Measurements from ENCODE around the gene TANGO2.

GRCh38 chr22:20064545-20065262 is 43.8 kb downstream of the TANGO2 start:
- TF ChIP-seq MTA2 (IDR thresholded peaks at IDR 0.05; ENCODE audit: low read depth) = no peak
- TF ChIP-seq MAFF (IDR thresholded peaks at IDR 0.05; ENCODE audit: low read length) = no peak
- no peak for TF ChIP-seq FOXA3 (CRISPR knock-in tag; conservative IDR thresholded peaks at IDR 0.05 in 1 of 2, IDR thresholded peaks at IDR 0.05 in 1 of 2)
- TF ChIP-seq ZNF699 (CRISPR knock-in tag; IDR thresholded peaks at IDR 0.05; ENCODE audit: insufficient replicate concordance) = no peak
- no peak for TF ChIP-seq USF2 (CRISPR knock-in tag; IDR thresholded peaks at IDR 0.05)
- no peak for TF ChIP-seq EP300 (IDR thresholded peaks at IDR 0.05; ENCODE audit: low read length)
- TF ChIP-seq, protein P1, sequence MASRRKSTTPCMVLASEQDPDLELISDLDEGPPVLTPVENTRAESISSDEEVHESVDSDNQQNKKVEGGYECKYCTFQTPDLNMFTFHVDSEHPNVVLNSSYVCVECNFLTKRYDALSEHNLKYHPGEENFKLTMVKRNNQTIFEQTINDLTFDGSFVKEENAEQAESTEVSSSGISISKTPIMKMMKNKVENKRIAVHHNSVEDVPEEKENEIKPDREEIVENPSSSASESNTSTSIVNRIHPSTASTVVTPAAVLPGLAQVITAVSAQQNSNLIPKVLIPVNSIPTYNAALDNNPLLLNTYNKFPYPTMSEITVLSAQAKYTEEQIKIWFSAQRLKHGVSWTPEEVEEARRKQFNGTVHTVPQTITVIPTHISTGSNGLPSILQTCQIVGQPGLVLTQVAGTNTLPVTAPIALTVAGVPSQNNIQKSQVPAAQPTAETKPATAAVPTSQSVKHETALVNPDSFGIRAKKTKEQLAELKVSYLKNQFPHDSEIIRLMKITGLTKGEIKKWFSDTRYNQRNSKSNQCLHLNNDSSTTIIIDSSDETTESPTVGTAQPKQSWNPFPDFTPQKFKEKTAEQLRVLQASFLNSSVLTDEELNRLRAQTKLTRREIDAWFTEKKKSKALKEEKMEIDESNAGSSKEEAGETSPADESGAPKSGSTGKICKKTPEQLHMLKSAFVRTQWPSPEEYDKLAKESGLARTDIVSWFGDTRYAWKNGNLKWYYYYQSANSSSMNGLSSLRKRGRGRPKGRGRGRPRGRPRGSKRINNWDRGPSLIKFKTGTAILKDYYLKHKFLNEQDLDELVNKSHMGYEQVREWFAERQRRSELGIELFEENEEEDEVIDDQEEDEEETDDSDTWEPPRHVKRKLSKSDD (conservative IDR thresholded peaks at IDR 0.05; ENCODE audit: low read length) = no peak
- TF ChIP-seq, protein P2, sequence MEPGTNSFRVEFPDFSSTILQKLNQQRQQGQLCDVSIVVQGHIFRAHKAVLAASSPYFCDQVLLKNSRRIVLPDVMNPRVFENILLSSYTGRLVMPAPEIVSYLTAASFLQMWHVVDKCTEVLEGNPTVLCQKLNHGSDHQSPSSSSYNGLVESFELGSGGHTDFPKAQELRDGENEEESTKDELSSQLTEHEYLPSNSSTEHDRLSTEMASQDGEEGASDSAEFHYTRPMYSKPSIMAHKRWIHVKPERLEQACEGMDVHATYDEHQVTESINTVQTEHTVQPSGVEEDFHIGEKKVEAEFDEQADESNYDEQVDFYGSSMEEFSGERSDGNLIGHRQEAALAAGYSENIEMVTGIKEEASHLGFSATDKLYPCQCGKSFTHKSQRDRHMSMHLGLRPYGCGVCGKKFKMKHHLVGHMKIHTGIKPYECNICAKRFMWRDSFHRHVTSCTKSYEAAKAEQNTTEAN (CRISPR knock-in tag; IDR thresholded peaks at IDR 0.05) = no peak
- TF ChIP-seq, protein P3, sequence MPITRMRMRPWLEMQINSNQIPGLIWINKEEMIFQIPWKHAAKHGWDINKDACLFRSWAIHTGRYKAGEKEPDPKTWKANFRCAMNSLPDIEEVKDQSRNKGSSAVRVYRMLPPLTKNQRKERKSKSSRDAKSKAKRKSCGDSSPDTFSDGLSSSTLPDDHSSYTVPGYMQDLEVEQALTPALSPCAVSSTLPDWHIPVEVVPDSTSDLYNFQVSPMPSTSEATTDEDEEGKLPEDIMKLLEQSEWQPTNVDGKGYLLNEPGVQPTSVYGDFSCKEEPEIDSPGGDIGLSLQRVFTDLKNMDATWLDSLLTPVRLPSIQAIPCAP (CRISPR knock-in tag; IDR thresholded peaks at IDR 0.05; ENCODE audit: borderline replicate concordance) = no peak

Data from K562 (cell line).